HG03095 (cell line): Measurements from ENCODE around the gene KIF5C.
"Not testable (repeated sequence)": the region's sequence is repeated elsewhere in the genome, so short reads cannot be mapped to it uniquely, and the experiment has no call there.

Experiments
- ATAC-seq: cut with Tn5 transposase; IDR thresholded peaks from one replicate; pipeline ENCODE4 v1.9.1; 2021; ENCODE audit warnings: moderate library complexity; ENCODE audit not compliant: unreplicated experiment

Gene KIF5C

GRCh38 chr2:148959745-148960144, 84.7 kb downstream of the KIF5C start:
- ATAC-seq = no peak

- no peak for ATAC-seq
Observed at GRCh38 chr2:148960483-148960882, 85.5 kb downstream of the KIF5C start.

- ATAC-seq = no peak
Observed at GRCh38 chr2:148963461-148963860, 88.4 kb downstream of the KIF5C start.

DNA sequence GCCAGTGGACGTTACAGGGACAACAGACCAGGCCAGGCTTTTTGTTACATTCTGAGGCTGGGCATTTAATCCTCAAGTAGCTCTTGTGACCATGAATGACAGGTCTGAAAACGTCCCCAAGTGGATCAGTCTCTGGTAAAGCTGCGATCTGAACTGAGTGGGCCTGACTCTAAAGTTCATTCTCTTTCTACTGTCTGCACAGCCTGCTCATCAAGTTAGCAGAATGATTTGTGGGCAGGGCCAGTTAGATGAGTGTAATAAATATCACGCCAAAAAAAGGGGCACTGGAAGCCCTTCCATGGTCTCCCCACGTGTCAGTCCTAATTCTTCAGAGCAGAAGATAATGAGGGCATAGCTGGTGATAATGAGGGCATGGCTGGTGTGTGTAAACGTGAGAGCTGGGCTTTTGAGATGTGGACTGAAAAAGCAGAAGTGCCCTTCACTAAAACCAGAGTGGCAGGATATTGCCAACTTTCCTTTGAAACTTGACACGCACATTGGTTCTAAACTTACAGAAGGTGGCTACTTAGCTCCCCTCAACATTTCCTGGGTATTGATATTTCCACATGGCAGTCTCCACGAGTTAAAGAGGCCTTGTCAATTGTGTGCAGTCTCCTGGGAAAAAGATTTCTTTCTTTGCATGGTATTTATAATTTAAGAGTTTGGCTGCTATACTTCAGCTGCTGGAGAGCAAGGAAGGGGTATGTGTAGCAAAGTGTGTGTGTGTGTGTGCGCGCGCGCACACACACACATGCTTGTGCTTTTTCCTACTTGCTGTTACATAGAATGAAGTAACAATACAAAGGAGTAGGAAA, 90.8 kb downstream of the KIF5C start:
- no peak for ATAC-seq

GRCh38 chr2:148966438-148966758, 91.4 kb downstream of the KIF5C start:
- ATAC-seq = no peak

- no peak for ATAC-seq
Observed at GRCh38 chr2:148967056-148967455, 92.0 kb downstream of the KIF5C start.

DNA sequence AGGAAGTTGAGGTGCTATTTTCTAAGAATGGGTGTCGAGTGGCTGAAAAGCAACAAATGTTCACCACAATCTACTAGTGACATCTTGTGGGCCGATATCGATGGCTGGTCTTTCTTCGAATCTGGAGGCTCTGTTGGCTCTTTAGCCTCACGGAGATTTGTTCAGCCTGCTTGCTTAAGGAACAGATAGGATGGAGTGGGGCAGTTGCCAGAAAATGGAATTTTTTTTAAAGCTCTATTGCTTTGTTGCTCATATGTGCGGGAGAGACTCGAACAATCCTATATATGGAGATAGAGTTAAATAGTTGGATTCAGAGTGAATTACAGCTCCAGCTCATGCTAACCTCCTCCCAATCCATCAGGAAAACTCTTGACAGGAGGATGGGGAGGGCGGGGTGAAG, 92.6 kb downstream of the KIF5C start:
- ATAC-seq = no peak

DNA sequence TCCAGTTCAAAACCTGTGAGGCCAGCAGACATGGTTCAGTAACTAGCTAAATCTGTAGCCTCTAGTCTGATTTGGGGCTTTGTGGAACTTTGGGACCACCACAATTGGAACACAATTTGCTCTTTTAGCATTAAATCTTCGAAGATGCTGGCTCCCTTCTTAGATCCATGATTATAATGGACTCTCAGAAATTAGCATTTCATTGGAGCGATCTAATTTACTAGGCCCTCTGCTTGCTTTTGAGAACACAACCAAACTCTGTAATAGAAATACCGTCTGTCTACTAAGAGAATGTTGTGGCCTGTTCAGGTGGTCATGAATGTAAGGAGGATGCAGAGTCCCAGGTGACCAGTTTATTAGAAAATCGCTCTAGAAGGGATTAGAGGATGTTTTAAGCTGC, 93.3 kb downstream of the KIF5C start:
- ATAC-seq = no peak

DNA sequence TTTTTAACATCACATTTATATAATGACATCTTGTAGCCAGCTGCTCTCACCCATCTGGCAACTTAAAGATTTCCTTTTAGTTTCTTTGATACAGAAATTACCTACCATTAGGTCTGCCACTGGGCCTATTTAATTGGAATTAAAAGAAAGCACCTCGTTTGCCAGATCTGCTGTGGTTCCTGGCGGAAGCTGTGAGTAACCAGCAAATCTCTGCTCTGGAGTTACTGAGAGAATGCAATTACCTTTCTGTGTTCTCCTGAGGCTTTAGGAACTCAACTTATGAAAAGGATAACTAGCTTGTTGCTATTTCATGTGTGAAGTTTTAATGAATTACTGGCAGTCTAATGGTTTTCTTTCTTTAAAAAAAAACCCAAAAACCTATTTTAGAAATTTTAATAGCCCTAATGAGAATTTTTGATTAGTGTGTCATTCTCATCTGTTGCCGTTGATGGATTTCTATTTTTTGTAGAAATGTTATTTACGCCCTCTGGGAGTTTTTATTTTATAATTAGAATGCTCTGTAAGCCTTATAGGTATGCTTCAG, 93.8 kb downstream of the KIF5C start:
- ATAC-seq = no peak

DNA sequence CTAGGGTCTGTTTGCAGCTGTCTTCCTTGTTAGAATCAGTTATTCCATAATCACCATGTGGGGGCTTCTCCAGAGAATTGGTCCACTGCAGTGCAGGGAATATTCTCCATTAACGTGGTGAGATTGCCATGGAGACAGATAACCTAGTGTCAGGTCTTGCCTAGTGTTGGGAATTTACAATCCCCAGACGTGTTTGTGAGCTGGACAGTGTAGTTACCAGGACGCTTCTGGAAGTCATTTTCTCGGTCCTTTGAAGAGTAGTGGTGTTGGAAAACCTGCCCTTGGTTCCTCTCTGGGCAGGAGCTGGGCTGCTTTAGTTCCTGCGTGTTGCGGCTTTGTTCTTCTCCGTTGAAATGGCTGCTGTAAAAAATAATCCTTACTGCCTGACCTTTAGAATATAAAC, 94.6 kb downstream of the KIF5C start:
- ATAC-seq = no peak

- ATAC-seq = no peak
Observed at GRCh38 chr2:148970385-148970784, 95.4 kb downstream of the KIF5C start.

- peak; percentile 93 for ATAC-seq
Observed at GRCh38 chr2:148971547-148971946, 96.5 kb downstream of the KIF5C start.

GRCh38 chr2:148974095-148974494, 99.1 kb downstream of the KIF5C start:
- no peak for ATAC-seq

- ATAC-seq = no peak
Observed at GRCh38 chr2:148978026-148978685, 103.1 kb downstream of the KIF5C start.

DNA sequence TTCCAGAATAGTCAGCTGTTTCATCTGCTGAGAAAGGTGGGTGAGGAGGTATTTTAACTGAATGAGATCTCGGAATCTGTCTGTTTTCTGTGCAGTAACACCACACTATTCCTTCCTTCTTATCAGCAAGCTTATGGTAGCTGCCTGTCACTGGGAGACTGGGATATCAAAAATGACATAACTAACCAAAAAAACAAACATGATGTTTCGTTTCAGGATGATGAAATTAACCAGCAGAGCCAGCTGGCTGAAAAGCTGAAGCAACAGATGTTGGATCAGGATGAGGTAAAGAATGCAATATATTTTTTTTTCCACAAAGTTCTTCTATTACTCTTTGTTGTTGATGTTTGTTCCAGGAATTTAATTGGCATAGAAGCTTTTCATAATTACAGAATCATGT, 103.7 kb downstream of the KIF5C start:
- no peak for ATAC-seq

DNA sequence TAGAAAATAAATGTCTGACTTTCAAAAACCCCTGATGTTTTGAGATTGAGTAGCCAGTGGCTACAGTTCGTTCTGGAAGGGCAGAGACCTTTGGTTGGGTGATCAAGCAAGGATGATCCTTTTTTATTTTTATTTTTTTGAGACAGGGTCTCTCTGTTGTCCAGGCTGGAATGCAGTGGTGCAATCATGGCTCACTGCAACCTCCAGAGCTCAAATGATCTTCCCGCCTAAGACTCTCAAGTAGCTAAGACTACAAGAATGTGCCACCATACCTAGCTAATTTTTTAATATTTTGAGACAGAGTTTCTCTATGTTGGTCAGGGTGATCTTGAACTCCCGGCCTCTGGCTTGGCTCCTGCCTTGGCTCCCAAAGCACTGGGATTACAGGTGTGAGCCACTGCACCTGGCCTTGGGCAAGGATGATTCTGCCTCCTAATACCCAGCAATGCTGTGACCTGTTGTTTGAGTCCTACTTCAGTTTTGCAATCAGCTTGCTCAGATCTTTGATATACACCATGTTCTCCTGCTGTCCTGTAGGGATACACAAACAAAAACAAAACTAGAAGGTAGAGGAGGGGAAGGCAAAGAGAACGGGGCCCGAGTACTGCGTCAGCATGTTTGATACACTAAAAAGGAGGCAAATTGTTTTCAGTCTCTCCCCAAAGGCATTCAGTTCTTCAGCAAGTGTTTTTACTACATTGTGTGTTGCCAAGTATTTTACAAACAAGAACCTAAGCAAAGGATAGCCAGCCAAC, 104.3 kb downstream of the KIF5C start:
- ATAC-seq = no peak

GRCh38 chr2:148979919-148980277, 104.9 kb downstream of the KIF5C start:
- no peak for ATAC-seq

- not testable (repeated sequence) for ATAC-seq
Observed at GRCh38 chr2:148980496-148980895, 105.5 kb downstream of the KIF5C start.

GRCh38 chr2:148981324-148981723, 106.3 kb downstream of the KIF5C start:
- ATAC-seq = no peak

DNA sequence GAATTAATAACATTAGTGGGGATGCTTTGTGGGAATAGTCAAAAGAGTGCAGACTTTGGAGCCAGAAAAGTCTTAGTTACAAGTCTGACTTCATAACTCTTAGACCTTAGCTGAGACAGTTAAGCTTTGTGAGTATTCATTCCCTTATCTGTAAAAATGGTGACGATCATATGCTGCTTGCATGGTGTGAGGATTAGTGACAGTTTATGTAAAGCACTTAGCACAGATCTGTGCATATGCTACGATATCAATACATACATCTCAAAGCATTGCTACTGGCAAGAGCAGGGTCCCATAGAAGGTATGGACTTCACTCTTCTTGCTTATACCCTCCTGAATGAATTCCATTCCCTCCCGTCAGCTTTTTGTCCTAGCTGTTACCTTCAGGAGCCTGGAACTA, 106.8 kb downstream of the KIF5C start:
- ATAC-seq = no peak

DNA sequence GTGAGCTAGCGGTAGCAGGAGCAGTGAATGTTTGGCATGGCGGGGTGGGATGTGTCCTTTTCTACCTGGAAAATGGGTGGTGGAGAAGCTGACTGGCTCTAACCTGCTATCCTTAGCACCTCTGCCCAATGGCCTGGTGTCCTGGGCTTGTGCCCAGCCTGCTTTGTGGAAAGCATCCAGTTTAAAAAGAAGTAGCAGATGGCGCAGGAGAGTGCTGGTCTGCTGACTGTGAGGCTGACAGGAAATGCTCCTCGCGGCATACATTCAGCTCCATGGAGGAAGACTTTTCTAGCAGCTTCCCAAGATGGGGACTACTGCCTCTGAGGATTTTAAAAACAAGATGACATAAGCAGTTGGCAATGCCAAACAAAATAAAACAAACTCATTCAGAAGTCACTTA, 107.3 kb downstream of the KIF5C start:
- no peak for ATAC-seq

GRCh38 chr2:148983896-148984295, 108.9 kb downstream of the KIF5C start:
- ATAC-seq = no peak
